GM21526 (cell line): ENCODE data around the gene DPP8.
"Not testable (repeated sequence)": the region's sequence is repeated elsewhere in the genome, so short reads cannot be mapped to it uniquely, and the experiment has no call there.

ENCODE experiments used
- ATAC-seq: cut with Tn5 transposase; IDR thresholded peaks from one replicate; pipeline ENCODE4 v1.9.1; 2021; ENCODE audit warnings: moderate library complexity; ENCODE audit not compliant: unreplicated experiment, low FRiP score

DPP8 gene

GRCh38 chr15:65516997-65517865 is at the start of gene DPP8:
Gene DPP8, minus strand, starts transcription at chr15:65517689. Its CDS starts 5,136 bp downstream, at chr15:65512553.
- ATAC-seq = peak; percentile 91

- ATAC-seq = no peak
These were observed 44.4 kb upstream of the DPP8 start for GRCh38 chr15:65561934-65562333.

- no peak for ATAC-seq
These were observed 42.5 kb upstream of the DPP8 start for GRCh38 chr15:65559941-65560340.

DNA sequence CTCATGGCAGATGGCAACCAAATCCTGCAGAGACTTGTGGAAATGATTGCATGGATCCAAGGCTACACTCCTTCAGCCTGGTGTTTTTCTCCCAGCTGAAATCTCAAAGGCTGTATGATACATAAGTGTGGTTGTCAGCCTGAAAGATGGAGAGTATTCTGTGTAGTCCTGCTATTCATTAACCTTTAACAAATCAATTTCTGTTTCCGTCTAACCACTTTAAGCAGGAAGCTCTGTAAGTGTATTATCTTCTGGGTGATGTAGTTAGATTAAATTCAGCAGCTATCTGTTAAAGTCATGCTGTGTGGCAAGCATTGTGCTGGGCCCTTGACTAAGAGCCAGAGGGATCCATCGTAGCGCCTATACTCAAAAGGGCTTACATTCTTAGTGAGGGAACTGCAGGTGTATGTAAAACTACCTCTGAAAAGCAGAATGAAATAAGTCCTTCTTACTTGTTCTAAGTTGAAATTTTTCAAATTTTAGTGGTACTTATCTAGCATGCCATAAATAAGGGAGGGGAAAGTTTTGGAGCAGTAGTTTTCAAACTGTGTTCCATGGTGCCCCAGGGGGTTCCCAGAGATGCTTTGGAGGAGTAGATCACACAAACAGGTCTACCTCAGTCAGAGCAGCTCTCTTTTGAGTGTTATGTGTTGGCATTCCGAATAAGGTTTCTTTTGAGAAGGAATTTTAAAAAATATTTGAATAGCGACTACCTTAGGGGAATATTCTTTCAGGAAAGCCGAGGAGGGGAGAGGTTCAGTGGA is 41.7 kb upstream of the DPP8 start:
- ATAC-seq = no peak

- ATAC-seq = no peak
These were observed 40.8 kb upstream of the DPP8 start for GRCh38 chr15:65558336-65558735.

DNA sequence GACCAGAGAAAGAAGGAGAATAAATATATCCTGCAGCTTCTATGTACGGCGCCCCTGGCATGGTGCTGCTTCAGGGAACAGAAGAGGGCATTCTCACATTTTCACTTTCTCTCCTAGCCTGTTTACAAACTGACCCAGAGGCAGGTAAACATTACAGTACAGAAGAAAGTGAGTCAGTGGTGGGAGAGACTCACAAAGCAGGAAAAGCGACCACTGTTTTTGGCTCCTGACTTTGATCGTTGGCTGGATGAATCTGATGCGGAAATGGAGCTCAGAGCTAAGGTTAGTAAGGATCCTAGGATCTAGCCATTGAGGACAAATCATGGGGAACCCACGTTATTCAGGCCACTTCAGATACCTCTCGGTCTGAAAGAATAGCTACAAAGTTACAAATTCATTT is 39.1 kb upstream of the DPP8 start:
- no peak for ATAC-seq

DNA sequence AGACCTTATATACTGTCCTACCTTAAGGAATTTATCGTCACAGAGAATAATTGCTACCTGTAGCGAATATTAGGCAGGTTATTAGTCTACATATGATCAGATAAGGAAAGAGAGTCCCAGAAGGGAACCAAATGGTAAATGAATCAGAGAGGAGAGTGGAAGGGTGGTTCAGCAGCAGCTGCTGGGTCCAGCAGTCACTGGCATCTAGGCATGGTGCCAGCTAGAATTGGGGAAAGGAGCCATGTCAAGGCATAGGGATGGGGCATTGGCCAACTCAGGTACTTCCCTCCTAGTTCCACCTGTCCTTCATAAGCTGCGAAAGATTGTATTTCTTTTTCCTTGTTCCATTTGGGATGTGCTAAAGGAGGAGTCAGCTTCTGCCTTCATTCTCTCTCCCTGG is 36.2 kb upstream of the DPP8 start:
- no peak for ATAC-seq

- not testable (repeated sequence) for ATAC-seq
These were observed 35.4 kb upstream of the DPP8 start for GRCh38 chr15:65552851-65553250.

DNA sequence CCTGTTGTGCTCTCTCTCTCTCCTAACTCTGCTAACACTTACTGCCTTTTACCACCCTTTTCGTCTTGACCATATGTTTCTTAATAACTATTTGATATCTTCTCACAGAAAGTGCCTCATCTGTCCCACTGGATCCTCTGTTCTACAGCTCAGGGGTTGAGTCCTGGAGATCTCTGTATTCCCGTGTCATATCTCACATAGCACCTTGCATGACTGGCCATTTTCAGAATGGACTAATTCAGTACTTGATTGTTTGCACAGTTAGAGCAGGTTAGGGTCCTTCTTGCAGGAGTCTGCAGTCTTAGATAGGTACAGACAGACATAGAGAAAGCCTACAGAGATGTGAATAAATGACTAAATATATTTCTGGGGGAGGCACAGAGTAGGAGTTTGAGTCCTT is 33.7 kb upstream of the DPP8 start:
- ATAC-seq = no peak

GRCh38 chr15:65550681-65551098 is 33.2 kb upstream of the DPP8 start:
- no peak for ATAC-seq

GRCh38 chr15:65549288-65549687 is 31.8 kb upstream of the DPP8 start:
- not testable (repeated sequence) for ATAC-seq

GRCh38 chr15:65547841-65548240 is 30.4 kb upstream of the DPP8 start:
- no peak for ATAC-seq

- no peak for ATAC-seq
These were observed 23.8 kb upstream of the DPP8 start for GRCh38 chr15:65541231-65541820.

- ATAC-seq = no peak
These were observed 22.8 kb upstream of the DPP8 start for GRCh38 chr15:65540314-65540713.

GRCh38 chr15:65535192-65535591 is 17.7 kb upstream of the DPP8 start:
- ATAC-seq = no peak

- no peak for ATAC-seq
These were observed 15.7 kb upstream of the DPP8 start for GRCh38 chr15:65533057-65533756.

DNA sequence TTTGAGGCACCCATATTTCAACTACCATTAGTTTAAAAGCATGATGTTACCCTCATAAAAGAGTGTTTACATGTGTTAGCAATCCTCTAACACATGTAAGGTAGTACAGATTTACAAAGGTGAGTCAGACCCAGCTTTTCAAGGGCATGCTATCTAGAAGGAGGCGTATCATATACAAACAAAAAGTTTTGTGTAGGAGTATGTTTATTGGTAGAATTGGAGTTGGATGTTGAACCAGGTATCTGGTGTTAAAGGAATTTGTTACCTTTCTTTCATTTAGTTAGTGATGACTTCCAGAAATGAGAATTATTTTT is 15.2 kb upstream of the DPP8 start:
- ATAC-seq = no peak

DNA sequence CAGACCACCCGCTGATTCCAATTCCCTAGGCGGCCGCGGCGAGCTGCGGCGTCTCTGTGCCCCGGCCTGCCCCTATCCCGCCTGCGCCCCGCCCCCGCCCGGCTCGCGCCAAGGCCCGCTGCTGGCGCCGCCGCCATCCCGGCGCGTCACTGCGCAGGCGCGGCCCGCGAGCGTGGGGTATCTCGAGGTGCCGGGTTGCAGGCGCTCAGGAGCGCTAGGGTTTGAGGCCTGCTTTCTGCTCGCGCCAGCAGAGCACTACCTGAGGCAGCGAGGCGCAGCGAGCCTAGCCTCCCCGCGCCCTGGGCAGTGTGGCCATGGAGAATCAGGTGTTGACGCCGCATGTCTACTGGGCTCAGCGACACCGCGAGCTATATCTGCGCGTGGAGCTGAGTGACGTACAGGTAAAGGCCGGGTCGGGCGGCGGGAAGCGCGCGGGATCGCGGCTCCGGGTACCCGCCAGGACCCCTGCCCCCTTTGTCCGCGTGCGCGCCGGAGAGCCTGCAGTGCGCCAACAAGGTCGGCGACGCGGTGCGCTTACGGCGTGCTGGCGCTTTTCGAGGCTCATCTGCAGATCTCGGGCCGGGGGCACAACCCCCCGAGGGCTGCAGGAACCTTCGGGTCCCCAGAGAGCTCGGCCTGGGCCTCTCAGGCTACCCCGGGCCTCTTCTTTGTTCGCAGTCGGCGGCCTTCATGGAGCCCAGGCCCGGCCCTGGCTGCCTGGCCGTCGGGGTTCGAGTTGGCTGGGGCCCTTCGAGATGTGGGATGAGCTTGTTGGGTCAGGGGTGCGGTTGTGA is 13.0 kb upstream of the DPP8 start, which contains the start of gene HACD3:
Gene HACD3 (plus strand): TSS at position 146 of the 794 bp plus-strand sequence. CDS start 169 bp downstream, at position 315.
- peak; percentile 58 for ATAC-seq

DNA sequence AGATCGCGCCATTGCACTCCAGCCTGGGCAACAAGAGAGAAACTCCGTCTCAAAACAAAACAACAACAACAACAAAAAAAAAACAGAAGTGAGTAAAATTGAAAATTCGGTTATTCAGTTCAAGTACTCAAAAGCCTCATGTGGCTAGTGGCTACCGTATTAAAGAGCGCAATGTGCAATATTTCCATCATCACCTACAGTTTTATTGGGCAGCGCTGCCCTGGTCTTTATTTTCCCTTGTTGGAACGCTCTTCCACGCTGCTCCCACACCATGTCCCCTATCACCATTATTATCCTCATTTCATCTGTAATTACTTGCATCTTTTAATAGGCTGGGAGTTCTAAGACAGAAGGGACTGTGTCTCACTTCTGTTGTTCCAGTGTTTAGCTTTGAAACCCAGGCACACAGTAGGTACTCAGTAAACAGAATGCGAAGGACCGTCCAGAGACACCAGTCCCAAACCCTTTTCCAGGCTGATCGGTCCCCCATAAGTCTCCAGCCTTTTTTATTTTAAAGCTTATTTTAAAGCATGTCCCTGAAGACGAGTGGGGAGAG is 12.4 kb upstream of the DPP8 start:
- ATAC-seq = no peak
